Parathyroid adenoma (tissue), 2 donors: ENCODE results near the gene RERE.
A peak's percentile ranks its signal among the peaks of the same experiment; 100 is the strongest.

Experiments used
- H2AFZ ChIP-seq: fragments of 300-600 bp; sonication (generic); one replicate; pipeline ENCODE4 v1.7.0; 2017; ENCODE audit warnings: antibody characterized with exemption, mild to moderate bottlenecking
- H3K27ac ChIP-seq: fragments of 300-600 bp; sonication (generic); one replicate; pipeline ENCODE4 v1.7.0; 2017
- H3K27me3 ChIP-seq: fragments of 300-600 bp; sonication (generic); one replicate; pipeline ENCODE4 v1.7.0; 2017; ENCODE audit warnings: low read length; ENCODE audit not compliant: control insufficient read depth, insufficient read depth
- H3K36me3 ChIP-seq: fragments of 300-600 bp; sonication (generic); one replicate; pipeline ENCODE4 v1.7.0; 2017; ENCODE audit warnings: low read length; ENCODE audit not compliant: control insufficient read depth, insufficient read depth
- H3K4me1 ChIP-seq: fragments of 300-600 bp; sonication (generic); one replicate; pipeline ENCODE4 v1.7.0; 2017; ENCODE audit warnings: control low read depth
- H3K4me2 ChIP-seq: fragments of 300-600 bp; sonication (generic); one replicate; pipeline ENCODE4 v1.7.0; 2017; ENCODE audit warnings: low read length
- H3K4me3 ChIP-seq: fragments of 300-600 bp; sonication (generic); one replicate; pipeline ENCODE4 v1.7.0; 2017; ENCODE audit warnings: low read depth, low read length
- H3K79me2 ChIP-seq: fragments of 300-600 bp; sonication (generic); one replicate; pipeline ENCODE4 v1.7.0; 2017; ENCODE audit warnings: control low read depth
- H3K9ac ChIP-seq: fragments of 300-600 bp; sonication (generic); one replicate; pipeline ENCODE4 v1.7.0; 2017; ENCODE audit warnings: mild to moderate bottlenecking
- H3K9me3 ChIP-seq: fragments of 300-600 bp; sonication (generic); one replicate; pipeline ENCODE4 v1.7.0; 2017; ENCODE audit warnings: low read length; ENCODE audit not compliant: control insufficient read depth
- TF ChIP-seq, protein P1 (sequence below): fragments of 300-600 bp; sonication (generic); IDR thresholded peaks from one replicate; pipeline ENCODE4 v1.7.0; 2017; ENCODE audit warnings: antibody characterized with exemption, mild to moderate bottlenecking
- donor health status: primary hyperparathyroidism.

RERE gene

GRCh38 chr1:8465692-8466091 is 351.7 kb downstream of the RERE start:
- Histone ChIP-seq H3K36me3 (no peaks in the 10 kb centered on the region), H2AFZ (no peak overlapping the region), H3K4me3 (no peak overlapping the region), H3K27ac (no peak overlapping the region), H3K79me2 (peaks cover 2% of the 10 kb centered on the region), H3K9ac (no peak overlapping the region), H3K27me3 (no peaks in the 10 kb centered on the region), H3K4me1 (peaks cover 7% of the 10 kb centered on the region), H3K4me2 (no peak overlapping the region), H3K9me3 (no peaks in the 10 kb centered on the region)
- TF ChIP-seq, protein P1, sequence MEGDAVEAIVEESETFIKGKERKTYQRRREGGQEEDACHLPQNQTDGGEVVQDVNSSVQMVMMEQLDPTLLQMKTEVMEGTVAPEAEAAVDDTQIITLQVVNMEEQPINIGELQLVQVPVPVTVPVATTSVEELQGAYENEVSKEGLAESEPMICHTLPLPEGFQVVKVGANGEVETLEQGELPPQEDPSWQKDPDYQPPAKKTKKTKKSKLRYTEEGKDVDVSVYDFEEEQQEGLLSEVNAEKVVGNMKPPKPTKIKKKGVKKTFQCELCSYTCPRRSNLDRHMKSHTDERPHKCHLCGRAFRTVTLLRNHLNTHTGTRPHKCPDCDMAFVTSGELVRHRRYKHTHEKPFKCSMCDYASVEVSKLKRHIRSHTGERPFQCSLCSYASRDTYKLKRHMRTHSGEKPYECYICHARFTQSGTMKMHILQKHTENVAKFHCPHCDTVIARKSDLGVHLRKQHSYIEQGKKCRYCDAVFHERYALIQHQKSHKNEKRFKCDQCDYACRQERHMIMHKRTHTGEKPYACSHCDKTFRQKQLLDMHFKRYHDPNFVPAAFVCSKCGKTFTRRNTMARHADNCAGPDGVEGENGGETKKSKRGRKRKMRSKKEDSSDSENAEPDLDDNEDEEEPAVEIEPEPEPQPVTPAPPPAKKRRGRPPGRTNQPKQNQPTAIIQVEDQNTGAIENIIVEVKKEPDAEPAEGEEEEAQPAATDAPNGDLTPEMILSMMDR = no peak

DNA sequence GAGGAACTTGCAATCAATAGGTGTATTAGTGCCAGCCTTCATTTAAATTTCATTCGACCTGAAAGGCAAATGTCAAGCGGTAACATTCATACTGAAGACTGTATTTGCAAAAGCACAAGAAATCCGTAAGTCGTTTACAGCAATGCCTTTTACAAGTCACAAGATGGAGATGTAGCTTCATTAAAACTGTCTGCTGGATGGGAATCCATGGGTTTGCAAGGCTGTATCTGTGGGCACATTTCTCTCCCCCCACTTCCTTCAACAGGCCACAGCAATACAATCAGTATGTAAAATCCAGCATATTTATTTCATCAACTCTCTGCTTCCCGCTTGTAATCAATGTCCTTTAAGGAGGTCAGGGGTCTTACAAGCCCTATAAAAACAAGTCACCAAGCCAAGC is 352.4 kb downstream of the RERE start:
- H3K4me2 ChIP-seq = no peak overlapping the region
- H2AFZ ChIP-seq = no peak overlapping the region
- no peaks in the 10 kb centered on the region for H3K27me3 ChIP-seq
- H3K27ac ChIP-seq = no peak overlapping the region
- H3K4me1 ChIP-seq = peaks cover 8% of the 10 kb centered on the region
- peaks cover 2% of the 10 kb centered on the region for H3K79me2 ChIP-seq
- no peaks in the 10 kb centered on the region for H3K36me3 ChIP-seq
- H3K4me3 ChIP-seq = no peak overlapping the region
- no peaks in the 10 kb centered on the region for H3K9me3 ChIP-seq
- TF ChIP-seq, protein P1 = no peak
- H3K9ac ChIP-seq = no peak overlapping the region

GRCh38 chr1:8464377-8464776 is 353.1 kb downstream of the RERE start:
- H3K4me1 ChIP-seq = peaks cover 8% of the 10 kb centered on the region
- H3K36me3 ChIP-seq = no peaks in the 10 kb centered on the region
- H3K27ac ChIP-seq = peak overlapping the region; percentile 65
- H3K27me3 ChIP-seq = no peaks in the 10 kb centered on the region
- no peaks in the 10 kb centered on the region for H3K9me3 ChIP-seq
- no peak overlapping the region for H3K9ac ChIP-seq
- H3K79me2 ChIP-seq = peaks cover 2% of the 10 kb centered on the region
- no peak overlapping the region for H2AFZ ChIP-seq
- no peak overlapping the region for H3K4me2 ChIP-seq
- no peak overlapping the region for H3K4me3 ChIP-seq
- TF ChIP-seq, protein P1 = no peak

GRCh38 chr1:8463144-8463927 is 354.1 kb downstream of the RERE start:
- H3K36me3 ChIP-seq = no peaks in the 10 kb centered on the region
- no peak overlapping the region for H3K9ac ChIP-seq
- H3K79me2 ChIP-seq = peaks cover 4% of the 10 kb centered on the region
- H2AFZ ChIP-seq = no peak overlapping the region
- H3K4me3 ChIP-seq = no peak overlapping the region
- peak overlapping the region; percentile 65 for H3K27ac ChIP-seq
- no peaks in the 10 kb centered on the region for H3K9me3 ChIP-seq
- TF ChIP-seq, protein P1 = no peak
- H3K27me3 ChIP-seq = no peaks in the 10 kb centered on the region
- H3K4me1 ChIP-seq = peaks cover 8% of the 10 kb centered on the region
- peak overlapping the region; percentile 28 for H3K4me2 ChIP-seq

DNA sequence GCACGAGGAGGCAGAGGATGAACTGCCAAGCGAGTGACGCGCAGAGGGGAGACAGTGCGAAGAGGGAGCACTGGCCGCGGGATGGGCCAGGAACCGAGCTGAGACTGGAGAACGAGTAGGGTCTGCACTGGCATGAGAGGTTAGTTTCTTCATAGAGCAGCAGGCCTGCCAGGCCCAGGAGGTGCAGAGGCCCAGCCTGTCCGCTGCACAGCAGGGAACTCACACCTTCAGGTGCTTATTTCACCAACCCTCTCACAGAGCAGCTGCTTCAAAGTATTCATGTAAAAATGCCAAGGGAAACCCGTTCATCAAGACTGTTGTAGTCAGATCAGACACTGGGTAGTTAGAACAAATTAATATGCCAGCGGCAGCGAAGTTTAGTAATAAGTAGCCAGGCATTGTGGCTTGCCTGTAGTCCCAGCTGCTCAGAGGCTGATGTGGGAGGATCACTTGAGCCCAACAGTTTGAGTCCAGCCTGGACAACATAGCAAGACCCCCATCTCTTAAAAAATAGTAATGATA is 355.0 kb downstream of the RERE start:
- H2AFZ ChIP-seq = no peak overlapping the region
- H3K79me2 ChIP-seq = peaks cover 9% of the 10 kb centered on the region
- peaks cover 8% of the 10 kb centered on the region for H3K4me1 ChIP-seq
- no peak overlapping the region for H3K4me3 ChIP-seq
- H3K4me2 ChIP-seq = no peak overlapping the region
- H3K36me3 ChIP-seq = no peaks in the 10 kb centered on the region
- TF ChIP-seq, protein P1 = no peak
- no peak overlapping the region for H3K9ac ChIP-seq
- H3K9me3 ChIP-seq = no peaks in the 10 kb centered on the region
- H3K27me3 ChIP-seq = no peaks in the 10 kb centered on the region
- no peak overlapping the region for H3K27ac ChIP-seq
